SK-N-MC (cell line): ENCODE data around the gene SETD3.

Experiments
- EZH2 ChIP-seq: fragments of 200-600 bp; sonication (generic); IDR thresholded peaks from one replicate; pipeline ENCODE4 v1.6.1; 2017; ENCODE audit warnings: antibody characterized with exemption
- POLR2AphosphoS5 ChIP-seq: IDR thresholded peaks from 2 replicates; pipeline ENCODE4 v1.6.1; 2012; ENCODE audit warnings: mild to moderate bottlenecking, low read depth, low read length, borderline replicate concordance

DNA sequence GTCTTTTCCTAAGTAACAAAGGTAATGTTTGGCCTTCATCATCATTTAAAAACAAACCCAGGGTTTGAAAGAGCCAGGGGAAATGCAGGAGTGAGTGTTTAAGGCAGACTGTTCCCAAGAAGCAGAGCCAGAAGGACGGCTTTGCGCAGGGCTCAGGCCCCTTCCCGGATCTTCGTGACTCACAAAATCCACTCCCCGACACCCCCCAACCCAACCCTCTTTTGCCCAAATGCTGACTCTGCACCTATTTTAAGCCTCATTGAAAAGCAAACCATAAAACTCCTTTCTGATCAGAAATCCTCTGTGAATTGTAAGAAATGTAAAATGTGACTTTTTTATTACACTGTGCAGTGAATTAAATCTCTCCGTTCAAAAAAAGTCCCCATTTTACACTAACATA, 67.5 kb downstream of the SETD3 start:
- TF ChIP-seq POLR2AphosphoS5 (no peak), EZH2 (no peak)
